ENCODE data around the gene GRIK4. TPM values are rescaled to one million over a fixed set of nuclear protein-coding genes. Genes with fewer than 3 reads are reported as not detected.
"Not testable (repeated sequence)": the region's sequence is repeated elsewhere in the genome, so short reads cannot be mapped to it uniquely, and the experiment has no call there.

The GRIK4 gene
- total RNA-seq, 1 donor from 2014 or later, result 0.36 TPM

DNA sequence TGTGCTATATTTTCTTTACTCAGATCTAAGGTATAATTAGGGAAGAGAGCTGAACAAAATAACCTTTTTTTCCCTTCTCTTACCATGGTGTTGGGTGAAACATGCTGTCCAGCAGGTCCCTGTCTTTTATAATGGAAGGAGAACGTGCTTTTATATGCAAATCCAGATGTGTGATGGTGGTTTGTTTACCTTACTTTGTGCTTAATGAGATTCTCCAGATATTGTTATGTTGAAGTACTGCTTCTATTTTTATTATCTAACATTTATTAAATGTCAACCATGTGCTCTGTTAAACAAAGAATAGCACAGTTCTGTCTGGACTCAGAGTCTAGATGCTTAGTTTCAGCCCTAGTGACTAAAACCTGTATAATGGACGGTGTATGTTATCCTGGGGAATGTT lies 10.1 kb upstream of the GRIK4 start:
- H2AFZ ChIP-seq (replicated peaks), result peak overlapping the region; percentile 31
- H4K20me1 ChIP-seq (ENCODE audit: low read depth), result no peaks in the 10 kb centered on the region
- no peaks in the 10 kb centered on the region for H3K9me3 ChIP-seq (ENCODE audit: low read depth)
- Mint-ChIP-seq H3K27me3 (ENCODE audit: insufficient read depth, low read depth) (no peaks in the 10 kb centered on the region), H3K4me3 (no peak overlapping the region), H3K36me3 (no peaks in the 10 kb centered on the region), H3K27ac (no peak overlapping the region), H3K9me3 (no peaks in the 10 kb centered on the region), H3K4me1 (peaks cover 41% of the 10 kb centered on the region)
- no peaks in the 10 kb centered on the region for H3K27me3 ChIP-seq
- peaks cover 29% of the 10 kb centered on the region for H3K4me1 ChIP-seq
- H3K9ac ChIP-seq, result no peak overlapping the region
- no peaks in the 10 kb centered on the region for H3K79me2 ChIP-seq (ENCODE audit: low read depth)
- TF ChIP-seq, protein P1, sequence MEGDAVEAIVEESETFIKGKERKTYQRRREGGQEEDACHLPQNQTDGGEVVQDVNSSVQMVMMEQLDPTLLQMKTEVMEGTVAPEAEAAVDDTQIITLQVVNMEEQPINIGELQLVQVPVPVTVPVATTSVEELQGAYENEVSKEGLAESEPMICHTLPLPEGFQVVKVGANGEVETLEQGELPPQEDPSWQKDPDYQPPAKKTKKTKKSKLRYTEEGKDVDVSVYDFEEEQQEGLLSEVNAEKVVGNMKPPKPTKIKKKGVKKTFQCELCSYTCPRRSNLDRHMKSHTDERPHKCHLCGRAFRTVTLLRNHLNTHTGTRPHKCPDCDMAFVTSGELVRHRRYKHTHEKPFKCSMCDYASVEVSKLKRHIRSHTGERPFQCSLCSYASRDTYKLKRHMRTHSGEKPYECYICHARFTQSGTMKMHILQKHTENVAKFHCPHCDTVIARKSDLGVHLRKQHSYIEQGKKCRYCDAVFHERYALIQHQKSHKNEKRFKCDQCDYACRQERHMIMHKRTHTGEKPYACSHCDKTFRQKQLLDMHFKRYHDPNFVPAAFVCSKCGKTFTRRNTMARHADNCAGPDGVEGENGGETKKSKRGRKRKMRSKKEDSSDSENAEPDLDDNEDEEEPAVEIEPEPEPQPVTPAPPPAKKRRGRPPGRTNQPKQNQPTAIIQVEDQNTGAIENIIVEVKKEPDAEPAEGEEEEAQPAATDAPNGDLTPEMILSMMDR (IDR thresholded peaks at IDR 0.05), result no peak
- TF ChIP-seq EZH2 (IDR thresholded peaks at IDR 0.05) (no peak), EZH2phosphoT487 (IDR thresholded peaks at IDR 0.05) (no peak)
- H3K4me2 ChIP-seq, result peak overlapping the region; percentile 15
- no peaks in the 10 kb centered on the region for H3K36me3 ChIP-seq
- H3F3A ChIP-seq (ENCODE audit: low read depth), result peaks cover 23% of the 10 kb centered on the region
- DNase-seq (ENCODE audit: low spot score), result no peak
- H3K4me3 ChIP-seq, result no peak overlapping the region
- H3K27ac ChIP-seq, result no peak overlapping the region

DNA sequence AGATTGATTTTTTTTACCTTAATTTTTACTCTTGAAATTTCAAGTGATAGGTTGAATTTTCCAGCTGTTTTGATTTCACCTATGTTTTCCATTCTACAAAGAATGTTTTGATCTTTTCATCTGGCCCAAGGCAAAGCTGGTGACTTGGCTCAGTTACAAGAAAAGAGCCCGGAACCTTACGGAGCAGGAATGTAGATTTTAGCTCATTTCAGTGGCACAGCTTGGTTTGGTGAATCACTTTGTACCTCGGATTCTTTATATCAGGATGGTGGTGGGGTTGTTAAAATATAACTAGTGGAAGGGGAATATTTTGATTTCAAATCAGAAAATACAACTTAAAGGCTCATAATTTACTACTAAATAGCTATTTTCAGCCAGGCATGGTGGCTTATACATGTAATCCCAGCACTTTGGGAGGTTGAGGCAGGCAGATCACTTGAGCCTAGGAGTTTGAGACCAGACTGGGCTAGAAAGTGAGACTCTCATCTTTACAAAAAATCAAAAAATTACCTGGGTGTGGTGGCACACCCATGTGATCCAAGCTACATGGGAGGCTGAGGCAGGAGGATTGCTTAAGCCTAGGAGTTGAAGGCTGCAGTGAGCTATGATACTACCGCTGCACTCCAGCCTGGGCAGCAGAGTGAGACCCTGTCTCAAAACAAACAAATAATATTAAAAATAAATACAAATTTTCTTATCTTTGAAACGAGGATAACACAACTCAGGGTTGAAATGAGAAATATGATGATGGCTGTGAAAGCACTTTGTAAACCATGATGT lies 9.4 kb upstream of the GRIK4 start:
- Mint-ChIP-seq H3K4me1 (peaks cover 37% of the 10 kb centered on the region), H3K27me3 (ENCODE audit: insufficient read depth, low read depth) (no peaks in the 10 kb centered on the region), H3K36me3 (no peaks in the 10 kb centered on the region), H3K9me3 (no peaks in the 10 kb centered on the region), H3K4me3 (no peak overlapping the region), H3K27ac (no peak overlapping the region)
- Histone ChIP-seq H4K20me1 (ENCODE audit: low read depth) (no peaks in the 10 kb centered on the region), H3K4me2 (no peak overlapping the region), H3K4me3 (no peak overlapping the region), H3K36me3 (no peaks in the 10 kb centered on the region), H3F3A (ENCODE audit: low read depth) (peaks cover 18% of the 10 kb centered on the region), H3K79me2 (ENCODE audit: low read depth) (no peaks in the 10 kb centered on the region), H3K27ac (no peak overlapping the region), H2AFZ (replicated peaks) (peak overlapping the region; percentile 31), H3K27me3 (no peaks in the 10 kb centered on the region), H3K4me1 (peaks cover 25% of the 10 kb centered on the region), H3K9ac (no peak overlapping the region), H3K9me3 (ENCODE audit: low read depth) (no peaks in the 10 kb centered on the region)
- TF ChIP-seq, protein P1 (IDR thresholded peaks at IDR 0.05), result no peak
- TF ChIP-seq EZH2 (IDR thresholded peaks at IDR 0.05) (no peak), EZH2phosphoT487 (IDR thresholded peaks at IDR 0.05) (no peak)
- no peak for DNase-seq (ENCODE audit: low spot score)

DNA sequence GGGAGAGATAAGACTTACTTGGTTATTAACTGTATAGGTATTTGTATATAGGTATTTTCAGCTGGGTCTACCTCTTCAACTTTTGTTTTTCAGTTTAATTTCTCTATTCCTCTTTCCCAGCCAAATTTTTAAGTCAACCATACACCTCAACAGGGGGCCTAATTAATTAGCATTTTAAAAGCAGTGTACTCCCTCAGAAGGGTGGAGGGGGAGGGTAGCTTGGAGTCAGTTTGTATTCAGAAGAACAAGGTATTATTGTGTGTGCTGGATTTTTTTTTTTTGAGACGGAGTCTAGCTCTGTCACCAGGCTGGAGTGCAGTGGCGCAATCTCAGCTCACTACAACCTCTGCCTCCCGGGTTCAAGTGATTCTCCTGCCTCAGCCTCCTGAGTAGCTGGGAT lies 8.0 kb upstream of the GRIK4 start:
- H3K9me3 Mint-ChIP-seq; H3K4me3 ChIP-seq; H3K9me3 ChIP-seq (ENCODE audit: low read depth); H3K36me3 Mint-ChIP-seq; H3K27me3 Mint-ChIP-seq (ENCODE audit: insufficient read depth, low read depth); H4K20me1 ChIP-seq (ENCODE audit: low read depth); H3K27me3 ChIP-seq; H3K36me3 ChIP-seq; H3K9ac ChIP-seq; H3K79me2 ChIP-seq (ENCODE audit: low read depth); H3K27ac ChIP-seq; H2AFZ ChIP-seq (replicated peaks); H3K4me3 Mint-ChIP-seq: not testable (repeated sequence)
- DNase-seq (ENCODE audit: low spot score), result peak; percentile 28
- Histone ChIP-seq H3K4me1 (peaks cover 25% of the 10 kb centered on the region), H3K4me2 (peak overlapping the region; percentile 38), H3F3A (ENCODE audit: low read depth) (peaks cover 18% of the 10 kb centered on the region)
- peaks cover 29% of the 10 kb centered on the region for H3K4me1 Mint-ChIP-seq
- peak overlapping the region; percentile 3 for H3K27ac Mint-ChIP-seq

DNA sequence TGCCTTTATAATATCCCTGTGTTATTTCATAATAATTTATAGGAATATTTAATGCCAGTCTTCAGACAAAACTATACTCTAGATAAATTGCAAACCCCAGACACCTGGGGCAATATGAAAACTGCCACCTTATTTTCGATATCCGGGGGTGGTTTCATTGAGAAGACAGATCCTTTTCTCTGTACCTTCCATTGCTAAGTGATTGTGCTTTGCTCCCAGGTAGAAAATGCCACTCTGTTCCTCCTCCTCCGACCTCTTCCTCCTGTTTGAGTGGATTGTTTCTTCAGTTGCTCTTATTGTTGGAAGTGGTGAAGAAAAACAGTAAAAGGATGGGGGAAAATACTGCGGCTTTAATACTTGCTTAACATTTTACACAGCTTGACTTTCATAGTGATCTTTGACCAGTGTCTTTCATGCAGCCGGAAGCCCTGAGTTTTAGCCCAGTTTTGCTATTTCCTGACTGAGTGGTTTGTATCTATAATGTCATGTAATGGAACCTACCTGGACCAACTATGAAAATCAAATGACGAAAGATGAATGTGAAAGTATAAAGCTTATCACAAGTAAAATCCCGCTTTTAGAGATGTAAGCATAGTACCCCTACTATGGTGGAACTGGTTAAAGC lies 5.6 kb upstream of the GRIK4 start:
- Mint-ChIP-seq H3K27ac (no peak overlapping the region), H3K27me3 (ENCODE audit: insufficient read depth, low read depth) (peaks cover 4% of the 10 kb centered on the region)

More for the DNA sequence above, 5.6 kb upstream of the GRIK4 start:
- H3K9me3 Mint-ChIP-seq, result no peaks in the 10 kb centered on the region
- no peaks in the 10 kb centered on the region for H3K36me3 Mint-ChIP-seq
- no peak overlapping the region for H2AFZ ChIP-seq (replicated peaks)
- no peaks in the 10 kb centered on the region for H3K9me3 ChIP-seq (ENCODE audit: low read depth)
- H3K79me2 ChIP-seq (ENCODE audit: low read depth), result no peaks in the 10 kb centered on the region
- peaks cover 18% of the 10 kb centered on the region for H3F3A ChIP-seq (ENCODE audit: low read depth)
- H3K4me2 ChIP-seq, result no peak overlapping the region
- no peak for DNase-seq (ENCODE audit: low spot score)
- peaks cover 17% of the 10 kb centered on the region for H3K27me3 ChIP-seq
- no peak overlapping the region for H3K4me3 ChIP-seq
- H3K36me3 ChIP-seq, result no peaks in the 10 kb centered on the region
- no peaks in the 10 kb centered on the region for H4K20me1 ChIP-seq (ENCODE audit: low read depth)
- H3K4me1 ChIP-seq, result peaks cover 21% of the 10 kb centered on the region
- TF ChIP-seq, protein P1 (IDR thresholded peaks at IDR 0.05), result no peak
- TF ChIP-seq EZH2phosphoT487 (IDR thresholded peaks at IDR 0.05) (no peak), EZH2 (IDR thresholded peaks at IDR 0.05) (no peak)
- no peak overlapping the region for H3K4me3 Mint-ChIP-seq
- H3K27ac ChIP-seq, result no peak overlapping the region
- H3K4me1 Mint-ChIP-seq, result peaks cover 18% of the 10 kb centered on the region
- no peak overlapping the region for H3K9ac ChIP-seq
